NCI-H2227 treated with DMSO at 0.1 percent for 48 hours (cell line): ENCODE data around the gene AIG1.

Experiments used
- DNase-seq: peaks from one replicate; lab custom pipeline; 2025; lab: John Stamatoyannopoulos, UW

Gene AIG1

GRCh38 chr6:143097224-143097795, 36.6 kb downstream of the AIG1 start:
- DNase-seq = no peak

- DNase-seq = no peak
Observed at GRCh38 chr6:143098054-143098671, 37.5 kb downstream of the AIG1 start.

- DNase-seq = no peak
Observed at GRCh38 chr6:143099647-143100046, 39.0 kb downstream of the AIG1 start.

GRCh38 chr6:143100429-143100828, 39.7 kb downstream of the AIG1 start:
- no peak for DNase-seq

- no peak for DNase-seq
Observed at GRCh38 chr6:143103916-143104315, 43.2 kb downstream of the AIG1 start.

GRCh38 chr6:143107440-143107839, 46.8 kb downstream of the AIG1 start:
- no peak for DNase-seq

- DNase-seq = no peak
Observed at GRCh38 chr6:143107911-143108761, 47.4 kb downstream of the AIG1 start.

GRCh38 chr6:143109196-143109595, 48.5 kb downstream of the AIG1 start:
- DNase-seq = no peak

GRCh38 chr6:143110572-143110971, 49.9 kb downstream of the AIG1 start:
- no peak for DNase-seq

GRCh38 chr6:143110996-143111395, 50.3 kb downstream of the AIG1 start:
- DNase-seq = no peak

GRCh38 chr6:143111443-143111842, 50.8 kb downstream of the AIG1 start:
- DNase-seq = no peak

- DNase-seq = no peak
Observed at GRCh38 chr6:143112084-143112768, 51.5 kb downstream of the AIG1 start.

- DNase-seq = no peak
Observed at GRCh38 chr6:143112837-143113236, 52.1 kb downstream of the AIG1 start.

- DNase-seq = no peak
Observed at GRCh38 chr6:143115728-143116127, 55.0 kb downstream of the AIG1 start.

- DNase-seq = no peak
Observed at GRCh38 chr6:143117108-143117507, 56.4 kb downstream of the AIG1 start.

- no peak for DNase-seq
Observed at GRCh38 chr6:143119260-143119659, 58.6 kb downstream of the AIG1 start.

GRCh38 chr6:143123081-143123480, 62.4 kb downstream of the AIG1 start:
- no peak for DNase-seq

- DNase-seq = no peak
Observed at GRCh38 chr6:143123941-143124340, 63.3 kb downstream of the AIG1 start.

- DNase-seq = no peak
Observed at GRCh38 chr6:143125455-143125854, 64.8 kb downstream of the AIG1 start.

GRCh38 chr6:143125864-143126573, 65.3 kb downstream of the AIG1 start:
- no peak for DNase-seq

- DNase-seq = no peak
Observed at GRCh38 chr6:143126574-143126941, 65.9 kb downstream of the AIG1 start.
